GM21390 (cell line): ENCODE data around the gene NOTCH2.

Experiments used
- ATAC-seq: cut with Tn5 transposase; IDR thresholded peaks from one replicate; pipeline ENCODE4 v1.9.1; 2021; ENCODE audit not compliant: unreplicated experiment

NOTCH2 gene

GRCh38 chr1:119948342-119949214 is 120.9 kb downstream of the NOTCH2 start:
- ATAC-seq, result no peak

GRCh38 chr1:119947468-119947867 is 122.0 kb downstream of the NOTCH2 start:
- ATAC-seq, result no peak

GRCh38 chr1:119946724-119947123 is 122.7 kb downstream of the NOTCH2 start:
- ATAC-seq, result no peak

GRCh38 chr1:119943216-119943615 is 126.2 kb downstream of the NOTCH2 start:
- no peak for ATAC-seq

- ATAC-seq, result no peak
These were observed 128.1 kb downstream of the NOTCH2 start for GRCh38 chr1:119941392-119941791.

GRCh38 chr1:119940697-119941096 is 128.8 kb downstream of the NOTCH2 start:
- ATAC-seq, result no peak

GRCh38 chr1:119937198-119937597 is 132.3 kb downstream of the NOTCH2 start:
- no peak for ATAC-seq

- ATAC-seq, result no peak
These were observed 133.5 kb downstream of the NOTCH2 start for GRCh38 chr1:119935915-119936314.

GRCh38 chr1:119935373-119935772 is 134.1 kb downstream of the NOTCH2 start:
- no peak for ATAC-seq

GRCh38 chr1:119933397-119933796 is 136.1 kb downstream of the NOTCH2 start:
- no peak for ATAC-seq

- no peak for ATAC-seq
These were observed 139.7 kb downstream of the NOTCH2 start for GRCh38 chr1:119929643-119930315.

- ATAC-seq, result no peak
These were observed 142.9 kb downstream of the NOTCH2 start for GRCh38 chr1:119926553-119926952.

GRCh38 chr1:119924948-119925898 is 144.2 kb downstream of the NOTCH2 start:
- no peak for ATAC-seq

- ATAC-seq, result no peak
These were observed 149.1 kb downstream of the NOTCH2 start for GRCh38 chr1:119920104-119920968.

GRCh38 chr1:119919241-119919640 is 150.2 kb downstream of the NOTCH2 start:
- ATAC-seq, result no peak

- ATAC-seq, result no peak
These were observed 151.2 kb downstream of the NOTCH2 start for GRCh38 chr1:119918301-119918700.

GRCh38 chr1:119917304-119918055 is 152.0 kb downstream of the NOTCH2 start:
- ATAC-seq, result no peak

GRCh38 chr1:119915517-119915916 is 153.9 kb downstream of the NOTCH2 start:
- no peak for ATAC-seq

- ATAC-seq, result no peak
These were observed 155.4 kb downstream of the NOTCH2 start for GRCh38 chr1:119914071-119914470.

GRCh38 chr1:119912963-119913362 is 156.5 kb downstream of the NOTCH2 start:
- ATAC-seq, result no peak
